Colonic mucosa (tissue), 4 donors: Measurements from ENCODE around the gene HIVEP2. TPM values are rescaled to one million over a fixed set of nuclear protein-coding genes. Genes with fewer than 3 reads are reported as not detected.

Experiments used
- DNase-seq: peaks from one replicate; pipeline ENCODE4 v3.0.0-alpha.2; 2020
- H3K27ac ChIP-seq: fragments of 200-600 bp; one replicate; pipeline ENCODE4 v1.8.0; 2021
- H3K27me3 ChIP-seq: fragments of 200-600 bp; one replicate; pipeline ENCODE4 v1.8.0; 2021
- H3K36me3 ChIP-seq: fragments of 200-600 bp; one replicate; pipeline ENCODE4 v1.8.0; 2021
- H3K4me1 ChIP-seq: fragments of 200-600 bp; one replicate; pipeline ENCODE4 v1.8.0; 2021; ENCODE audit warnings: mild to moderate bottlenecking
- H3K4me3 ChIP-seq: fragments of 200-600 bp; one replicate; pipeline ENCODE4 v1.8.0; 2021
- H3K9ac ChIP-seq, 2 donors: one replicate each; pipeline ENCODE4 v1.7.0; 2013; ENCODE audit warnings: control low read depth in 2 of 2, low read depth in 2 of 2, low read length in 2 of 2
- H3K9me3 ChIP-seq: fragments of 200-600 bp; one replicate; pipeline ENCODE4 v1.8.0; 2021
- intact Hi-C: fragments of 100-400 bp; cut with DNase I; formaldehyde crosslinking; loops from one replicate; pipeline ENCODE4 v1.14.1; 2022
- total RNA-seq, 2 donors: library from RNA; stranded (reverse); fragmentation: NEBNext Ultra II Directional in 1 of 2; extraction: Animal tissue kit (Norgen Biotek cat#: 25700) in 1 of 2; gene quantifications; one replicate each; pipeline ENCODE4 v1.2.1, GENCODE V29; 2021
- TF ChIP-seq, protein P1 (sequence below): fragments of 200-600 bp; IDR thresholded peaks from one replicate; pipeline ENCODE4 v1.8.0; 2022; ENCODE audit warnings: antibody characterized with exemption, mild to moderate bottlenecking
- donor health status: healthy.
- donor health status: DM: no; HTN: no; CAD: no.
- donor health status: DM: no; HTN: no; CAD: no.

Gene HIVEP2
- total RNA-seq, 2 donors from 2014 or later, result 5.3 to 15.2 TPM

DNA sequence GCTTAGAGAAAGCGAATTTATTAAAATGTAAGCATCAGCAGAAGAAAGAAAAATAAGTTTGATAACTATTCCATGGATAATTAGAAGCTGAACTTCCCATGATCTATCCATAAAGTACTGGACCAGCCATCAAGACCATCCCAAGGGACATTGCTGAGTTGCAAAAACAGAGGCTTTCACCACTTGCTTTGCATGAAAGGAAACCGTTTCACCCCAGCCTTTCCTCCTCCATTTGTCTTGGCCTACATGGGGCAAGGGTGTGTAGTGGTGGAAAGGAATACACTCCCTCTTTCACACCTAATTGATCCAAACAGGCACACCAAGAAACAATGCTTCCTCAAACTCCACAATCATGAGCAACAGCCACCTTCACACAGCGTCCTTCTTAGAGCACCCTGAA, 10.4 kb downstream of the HIVEP2 start:
- H3K36me3 ChIP-seq, result no peaks in the 10 kb centered on the region
- no peak for DNase-seq
- no peak overlapping the region for H3K27ac ChIP-seq
- no peak overlapping the region for H3K9ac ChIP-seq
- no peak overlapping the region for H3K4me3 ChIP-seq
- intact Hi-C loops, result no loop called here
- H3K27me3 ChIP-seq, result no peaks in the 10 kb centered on the region
- TF ChIP-seq, protein P1, sequence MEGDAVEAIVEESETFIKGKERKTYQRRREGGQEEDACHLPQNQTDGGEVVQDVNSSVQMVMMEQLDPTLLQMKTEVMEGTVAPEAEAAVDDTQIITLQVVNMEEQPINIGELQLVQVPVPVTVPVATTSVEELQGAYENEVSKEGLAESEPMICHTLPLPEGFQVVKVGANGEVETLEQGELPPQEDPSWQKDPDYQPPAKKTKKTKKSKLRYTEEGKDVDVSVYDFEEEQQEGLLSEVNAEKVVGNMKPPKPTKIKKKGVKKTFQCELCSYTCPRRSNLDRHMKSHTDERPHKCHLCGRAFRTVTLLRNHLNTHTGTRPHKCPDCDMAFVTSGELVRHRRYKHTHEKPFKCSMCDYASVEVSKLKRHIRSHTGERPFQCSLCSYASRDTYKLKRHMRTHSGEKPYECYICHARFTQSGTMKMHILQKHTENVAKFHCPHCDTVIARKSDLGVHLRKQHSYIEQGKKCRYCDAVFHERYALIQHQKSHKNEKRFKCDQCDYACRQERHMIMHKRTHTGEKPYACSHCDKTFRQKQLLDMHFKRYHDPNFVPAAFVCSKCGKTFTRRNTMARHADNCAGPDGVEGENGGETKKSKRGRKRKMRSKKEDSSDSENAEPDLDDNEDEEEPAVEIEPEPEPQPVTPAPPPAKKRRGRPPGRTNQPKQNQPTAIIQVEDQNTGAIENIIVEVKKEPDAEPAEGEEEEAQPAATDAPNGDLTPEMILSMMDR, result no peak
- H3K9me3 ChIP-seq, result no peaks in the 10 kb centered on the region
- no peaks in the 10 kb centered on the region for H3K4me1 ChIP-seq

DNA sequence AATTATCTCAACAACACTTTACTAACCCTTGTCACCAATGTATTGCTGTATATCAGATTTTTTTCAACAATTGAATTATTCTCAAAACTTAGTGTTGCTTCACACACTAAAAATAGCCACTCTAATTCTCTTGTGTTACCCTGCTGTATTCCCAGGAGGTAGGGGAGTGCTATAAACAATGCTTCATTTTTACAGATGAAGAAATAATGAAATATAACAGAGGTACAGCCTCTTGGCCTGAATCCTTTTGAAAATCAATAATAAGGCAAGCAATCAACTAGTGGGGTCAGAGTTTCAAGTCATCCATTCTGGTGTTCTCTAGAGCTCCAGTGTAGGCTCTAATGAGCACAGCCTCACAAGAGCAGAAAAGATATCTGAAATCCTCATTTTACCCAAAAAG, 10.9 kb downstream of the HIVEP2 start:
- TF ChIP-seq, protein P1, result no peak
- H3K4me3 ChIP-seq, result no peak overlapping the region
- no peak overlapping the region for H3K9ac ChIP-seq
- no peak overlapping the region for H3K27ac ChIP-seq
- DNase-seq, result no peak
- H3K9me3 ChIP-seq, result no peaks in the 10 kb centered on the region
- H3K4me1 ChIP-seq, result no peaks in the 10 kb centered on the region
- no peaks in the 10 kb centered on the region for H3K36me3 ChIP-seq
- H3K27me3 ChIP-seq, result no peaks in the 10 kb centered on the region
- intact Hi-C loops, result no loop called here

DNA sequence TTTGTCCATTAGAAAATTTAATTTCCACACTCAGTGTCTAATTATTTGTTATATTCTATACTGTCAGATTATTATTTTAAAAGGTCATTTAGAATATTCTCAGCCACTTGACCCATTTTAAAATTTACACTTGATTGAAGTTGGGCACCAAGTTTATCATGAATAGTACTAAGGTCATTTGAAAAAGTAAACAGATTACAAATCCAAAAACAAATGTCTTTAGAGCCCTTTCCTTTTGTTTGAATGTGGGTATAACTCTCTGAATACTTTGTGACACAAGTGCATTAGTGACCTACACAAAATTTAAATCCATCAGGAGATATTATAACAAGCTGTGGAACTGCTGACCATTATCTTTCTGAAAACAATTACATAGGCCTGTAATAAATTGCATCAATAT, 11.3 kb downstream of the HIVEP2 start:
- H3K27me3 ChIP-seq, result no peaks in the 10 kb centered on the region
- no peak overlapping the region for H3K9ac ChIP-seq
- no peaks in the 10 kb centered on the region for H3K36me3 ChIP-seq
- intact Hi-C loops, result no loop called here
- H3K4me1 ChIP-seq, result no peaks in the 10 kb centered on the region
- H3K9me3 ChIP-seq, result no peaks in the 10 kb centered on the region
- TF ChIP-seq, protein P1, result no peak
- DNase-seq, result no peak
- no peak overlapping the region for H3K27ac ChIP-seq
- H3K4me3 ChIP-seq, result no peak overlapping the region

DNA sequence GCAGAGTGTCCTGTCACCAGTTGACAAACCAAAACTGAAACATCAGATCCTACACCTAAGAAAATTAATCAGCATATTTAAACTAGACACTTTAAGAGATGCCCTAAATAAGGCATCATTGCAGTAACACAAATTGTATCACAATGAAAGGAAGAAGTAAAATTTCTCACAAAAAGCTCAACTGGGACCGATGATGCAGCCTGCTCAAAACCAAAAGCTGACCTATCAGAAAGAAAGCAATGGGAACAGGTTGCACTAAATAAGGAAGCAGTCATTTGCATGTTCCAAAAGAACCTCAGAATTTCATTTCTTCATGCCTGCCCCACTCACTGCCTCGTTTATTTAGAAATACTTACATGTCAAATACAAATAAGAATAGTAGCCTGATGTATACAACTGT, 12.1 kb downstream of the HIVEP2 start:
- intact Hi-C loops, result no loop called here
- no peak for DNase-seq
- no peaks in the 10 kb centered on the region for H3K27me3 ChIP-seq
- no peaks in the 10 kb centered on the region for H3K9me3 ChIP-seq
- no peak overlapping the region for H3K4me3 ChIP-seq
- no peaks in the 10 kb centered on the region for H3K4me1 ChIP-seq
- TF ChIP-seq, protein P1, result no peak
- H3K27ac ChIP-seq, result no peak overlapping the region
- H3K9ac ChIP-seq, result no peak overlapping the region
- H3K36me3 ChIP-seq, result no peaks in the 10 kb centered on the region

DNA sequence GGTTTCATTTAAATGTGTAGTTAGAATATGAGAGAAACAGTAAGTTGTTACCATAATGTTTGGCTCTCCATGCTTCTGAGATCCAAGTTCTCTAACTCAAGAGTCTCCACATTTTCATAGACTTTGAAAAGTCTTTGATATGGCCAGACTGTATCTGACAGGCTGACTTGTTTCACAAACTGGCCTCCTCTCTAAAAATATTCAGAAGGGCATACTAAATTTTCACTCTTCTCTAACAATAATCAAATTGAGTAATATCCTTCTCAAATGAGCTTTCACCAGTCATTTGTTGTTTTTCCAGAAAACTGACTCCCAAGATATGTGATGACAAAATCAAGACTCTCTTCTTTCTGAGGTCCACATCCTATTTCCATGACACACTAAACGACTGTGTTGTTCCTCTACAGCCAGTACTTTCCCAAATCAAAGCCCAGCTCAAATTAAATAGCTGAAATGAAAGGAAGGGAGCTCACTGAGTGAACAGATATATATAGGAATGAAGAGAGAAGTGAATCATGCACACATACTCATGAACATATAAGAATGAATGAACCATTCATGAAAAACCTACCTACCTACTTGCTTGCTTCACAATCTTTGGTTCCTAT, 15.1 kb downstream of the HIVEP2 start:
- no peaks in the 10 kb centered on the region for H3K4me1 ChIP-seq

More for the DNA sequence above, 15.1 kb downstream of the HIVEP2 start:
- Histone ChIP-seq H3K36me3 (no peaks in the 10 kb centered on the region), H3K27ac (no peak overlapping the region), H3K9ac (no peak overlapping the region), H3K4me3 (no peak overlapping the region), H3K9me3 (no peaks in the 10 kb centered on the region), H3K27me3 (no peaks in the 10 kb centered on the region)
- TF ChIP-seq, protein P1, result no peak
- no peak for DNase-seq
- intact Hi-C loops, result no loop called here
